ENCODE measurements around the gene ALK.

DNA sequence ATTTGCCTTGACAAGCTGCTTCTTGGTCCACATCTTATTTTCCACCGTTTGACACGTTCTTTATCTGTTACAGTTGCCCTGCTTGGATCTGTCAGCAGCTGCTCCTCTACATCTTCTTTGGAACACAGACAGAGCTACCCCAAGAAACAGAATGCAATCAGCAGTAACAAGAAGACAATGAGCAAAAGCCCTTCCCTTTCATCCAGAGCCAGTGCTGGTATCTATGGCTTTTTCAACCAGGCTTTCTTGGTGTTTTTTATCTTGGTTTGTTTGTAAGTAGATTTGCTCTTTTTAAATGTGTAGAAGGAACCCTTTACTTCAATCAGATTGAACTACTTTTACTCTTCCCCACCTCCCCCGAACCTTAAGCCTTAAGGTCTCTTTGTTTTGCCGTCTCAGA, 764.3 kb downstream of the ALK start:
- TF ChIP-seq RAD21 (IDR thresholded peaks at IDR 0.05; ENCODE audit: low read depth) (no peak), YY1 (IDR thresholded peaks at IDR 0.05; ENCODE audit: low read depth) (no peak)

All from Ishikawa (cell line).